DMS53 (cell line): ENCODE results near the gene MAP3K12.
"Not testable (repeated sequence)": the region's sequence is repeated elsewhere in the genome, so short reads cannot be mapped to it uniquely, and the experiment has no call there.

Experiments
- DNase-seq: peaks from one replicate; lab custom pipeline; 2025; lab: John Stamatoyannopoulos, UW

MAP3K12 gene

GRCh38 chr12:53468282-53468681 is 31.0 kb downstream of the MAP3K12 start:
- DNase-seq = no peak

DNA sequence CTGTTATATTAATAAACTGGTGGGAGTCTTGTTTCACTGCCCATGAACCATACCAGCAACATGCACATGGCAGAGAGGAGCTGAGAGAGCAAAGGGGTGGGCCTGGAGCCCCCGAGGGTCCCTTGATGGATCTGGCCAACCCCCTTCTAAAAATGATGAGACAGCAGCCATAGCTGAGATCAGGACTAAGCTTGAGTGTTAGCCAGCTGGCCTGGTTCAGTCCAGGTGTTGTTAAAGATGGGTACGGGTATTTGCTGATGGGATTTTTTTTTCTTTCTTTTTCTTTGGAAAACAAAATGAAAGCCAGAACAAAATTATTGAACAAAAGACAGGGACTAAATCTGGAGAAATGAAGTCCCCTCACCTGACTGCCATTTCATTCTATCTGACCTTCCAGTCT is 31.4 kb downstream of the MAP3K12 start:
- DNase-seq = no peak

- no peak for DNase-seq
Observed at GRCh38 chr12:53467082-53467481, 32.2 kb downstream of the MAP3K12 start.

GRCh38 chr12:53466640-53467039 is 32.6 kb downstream of the MAP3K12 start:
- DNase-seq = peak; percentile 28

DNA sequence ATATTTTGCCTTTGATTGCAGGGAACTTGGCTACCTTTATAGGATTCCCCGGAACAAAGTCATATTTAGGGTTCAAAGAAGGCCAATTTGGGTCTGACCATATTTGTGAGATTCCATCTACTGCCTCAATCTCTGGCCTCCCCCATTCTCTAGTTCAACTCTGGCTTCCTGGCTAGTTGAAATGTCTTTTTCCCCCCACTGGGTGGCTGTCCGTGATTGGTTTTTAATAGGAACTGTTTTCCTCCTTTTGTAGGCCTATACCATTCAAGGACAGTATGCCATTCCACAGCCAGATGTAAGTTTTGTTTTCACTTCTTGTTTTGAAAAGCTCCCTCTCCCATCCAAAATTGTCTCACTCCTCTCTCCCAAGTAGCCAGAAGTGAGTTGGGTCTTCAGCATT is 33.6 kb downstream of the MAP3K12 start:
- DNase-seq = no peak

- no peak for DNase-seq
Observed at GRCh38 chr12:53464685-53465418, 34.4 kb downstream of the MAP3K12 start.

- no peak for DNase-seq
Observed at GRCh38 chr12:53463802-53464560, 35.3 kb downstream of the MAP3K12 start.

DNA sequence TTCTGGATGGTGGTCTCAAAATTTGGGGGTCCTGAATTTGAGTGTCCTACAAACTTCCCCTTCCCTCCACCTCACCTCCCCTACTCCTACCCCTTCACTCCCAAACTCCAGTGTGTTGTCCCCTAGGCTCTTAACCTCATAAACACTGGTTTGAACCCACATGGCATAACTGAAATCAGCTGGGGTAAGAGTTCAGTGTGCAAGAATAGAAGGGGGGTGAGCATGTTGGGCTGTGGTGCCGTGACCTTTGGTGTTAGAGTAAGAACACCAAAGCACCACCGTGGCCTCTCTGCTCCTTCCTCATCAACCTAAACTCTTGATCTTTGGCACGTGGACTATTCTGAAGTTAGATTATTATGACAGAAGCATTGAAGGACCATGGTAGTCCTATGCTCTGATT is 36.3 kb downstream of the MAP3K12 start:
- DNase-seq = no peak

DNA sequence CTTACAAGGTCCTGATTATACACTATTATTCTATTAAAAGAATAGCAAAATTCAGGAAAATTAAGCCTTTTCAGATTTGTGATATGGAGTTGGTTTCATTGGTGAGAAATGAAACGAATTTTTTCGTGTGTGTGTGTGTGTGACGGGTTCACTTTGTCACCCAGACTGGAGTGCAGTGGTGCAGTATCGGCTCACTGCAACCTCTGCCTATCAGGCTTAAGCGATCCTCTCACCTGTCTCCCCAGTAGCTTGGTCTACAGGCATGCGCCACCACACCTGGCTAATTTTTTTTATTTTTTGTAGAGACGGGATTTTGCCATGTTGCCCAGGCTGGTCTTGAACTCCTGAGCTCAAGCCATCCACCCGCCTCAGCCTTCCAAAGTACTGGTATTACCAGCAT is 37.7 kb downstream of the MAP3K12 start:
- DNase-seq = no peak

DNA sequence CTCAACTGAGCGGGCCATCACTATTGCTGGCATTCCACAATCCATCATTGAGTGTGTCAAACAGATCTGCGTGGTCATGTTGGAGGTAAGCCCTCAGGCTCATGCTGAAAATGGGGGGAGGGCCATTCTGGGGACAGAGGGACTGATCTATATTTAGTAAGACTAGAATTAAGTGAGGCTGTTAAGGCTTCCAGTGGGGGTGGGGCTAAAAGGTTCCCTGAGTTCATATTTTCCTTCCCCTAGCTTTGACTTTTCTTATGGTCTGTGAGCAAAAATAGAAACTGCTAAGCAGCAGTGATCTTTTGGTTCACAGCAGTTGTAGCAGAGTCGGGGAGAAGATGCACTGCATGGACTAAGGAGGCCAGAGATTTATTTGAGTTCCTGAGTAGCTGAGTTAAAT is 38.2 kb downstream of the MAP3K12 start:
- no peak for DNase-seq

DNA sequence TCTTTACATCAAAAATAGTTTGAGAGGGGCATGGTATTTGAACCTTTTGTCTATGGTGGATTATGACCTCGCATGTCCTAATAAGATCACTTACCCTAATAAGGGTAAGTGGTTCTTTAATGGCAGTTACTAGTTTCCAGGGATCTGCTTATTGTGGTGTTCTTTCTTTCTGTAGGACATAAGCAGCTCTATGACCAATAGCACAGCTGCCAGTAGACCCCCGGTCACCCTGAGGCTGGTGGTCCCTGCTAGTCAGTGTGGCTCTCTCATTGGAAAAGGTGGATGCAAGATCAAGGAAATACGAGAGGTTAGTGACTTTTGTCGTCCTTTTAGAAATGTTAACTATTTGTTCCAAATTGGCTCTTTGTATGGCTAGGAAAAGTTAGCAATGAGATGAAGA is 40.2 kb downstream of the MAP3K12 start:
- no peak for DNase-seq

- no peak for DNase-seq
Observed at GRCh38 chr12:53456654-53457366, 42.4 kb downstream of the MAP3K12 start.

- DNase-seq = no peak
Observed at GRCh38 chr12:53454707-53455106, 44.6 kb downstream of the MAP3K12 start.

- DNase-seq = no peak
Observed at GRCh38 chr12:53453953-53454640, 45.2 kb downstream of the MAP3K12 start.

DNA sequence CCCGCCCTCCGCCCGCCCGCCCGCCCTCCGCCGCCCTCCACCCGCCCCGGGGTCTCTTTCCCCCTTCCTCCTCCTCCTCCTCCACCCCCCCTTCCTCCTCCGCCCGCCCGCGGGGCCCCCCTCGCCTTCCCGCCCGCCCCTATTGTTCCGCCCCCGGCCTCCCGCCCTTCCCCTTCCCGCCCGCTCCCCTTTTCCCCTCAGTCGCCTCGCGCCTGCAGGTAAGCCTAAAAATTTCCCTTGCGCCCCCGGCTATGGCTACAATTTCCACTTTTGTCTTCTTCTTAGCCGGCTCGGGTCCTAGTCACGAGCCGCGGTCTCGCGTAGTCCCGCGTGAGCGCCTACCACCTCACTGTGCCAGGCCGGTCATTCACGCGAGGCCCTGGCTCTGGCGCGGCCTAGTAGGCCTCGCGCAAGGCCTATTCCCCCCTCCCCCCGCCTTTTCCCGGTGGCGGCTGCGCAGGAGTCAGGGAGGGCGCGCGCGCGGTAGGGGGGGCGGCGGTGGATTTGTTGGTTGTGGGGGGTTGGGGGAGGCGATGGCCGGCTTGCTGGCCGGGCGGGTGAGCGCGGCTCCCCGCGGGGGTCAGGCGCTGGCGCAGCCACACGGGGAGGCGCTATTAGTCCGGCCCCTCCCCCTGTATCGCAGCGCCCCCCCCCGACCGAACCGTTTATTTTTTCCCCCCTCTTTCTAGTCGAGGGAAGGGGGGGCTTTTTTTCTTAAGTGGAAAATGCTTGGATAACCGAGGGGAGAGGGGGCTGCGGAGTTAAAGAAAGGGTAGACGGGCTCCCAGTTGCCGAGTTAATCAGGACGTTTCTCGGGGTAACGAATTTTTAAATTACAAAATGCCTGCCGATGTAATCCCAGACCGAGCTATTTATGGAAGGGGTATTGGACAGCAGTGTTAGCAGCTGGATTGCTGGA is 46.8 kb downstream of the MAP3K12 start:
- peak; percentile 90 for DNase-seq

GRCh38 chr12:53451661-53452158 is 47.5 kb downstream of the MAP3K12 start, which contains the start of gene PCBP2:
PCBP2 (plus strand) TSS chr12:53452102; CDS start chr12:53454801, 2,699 bp downstream.
- peak; percentile 100 for DNase-seq

DNA sequence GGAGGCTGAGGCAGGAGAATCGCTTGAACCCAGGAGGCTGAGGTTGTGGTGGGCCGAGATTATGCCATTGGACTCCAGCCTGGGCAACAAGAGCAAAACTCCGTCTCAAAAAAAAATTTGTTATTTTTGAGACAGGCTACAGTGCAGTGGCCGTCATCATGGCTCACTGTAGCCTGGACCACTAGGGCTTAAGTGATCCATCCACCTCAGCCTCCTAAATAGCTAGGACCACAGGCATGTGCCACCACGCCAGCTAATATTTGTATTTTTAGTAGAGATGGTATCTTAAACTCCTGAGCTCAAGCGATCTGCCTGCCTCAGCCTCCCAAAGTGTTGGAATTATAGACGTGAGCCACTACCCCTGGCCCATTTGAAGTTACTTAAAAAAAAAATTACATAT is 48.3 kb downstream of the MAP3K12 start:
- DNase-seq = no peak

DNA sequence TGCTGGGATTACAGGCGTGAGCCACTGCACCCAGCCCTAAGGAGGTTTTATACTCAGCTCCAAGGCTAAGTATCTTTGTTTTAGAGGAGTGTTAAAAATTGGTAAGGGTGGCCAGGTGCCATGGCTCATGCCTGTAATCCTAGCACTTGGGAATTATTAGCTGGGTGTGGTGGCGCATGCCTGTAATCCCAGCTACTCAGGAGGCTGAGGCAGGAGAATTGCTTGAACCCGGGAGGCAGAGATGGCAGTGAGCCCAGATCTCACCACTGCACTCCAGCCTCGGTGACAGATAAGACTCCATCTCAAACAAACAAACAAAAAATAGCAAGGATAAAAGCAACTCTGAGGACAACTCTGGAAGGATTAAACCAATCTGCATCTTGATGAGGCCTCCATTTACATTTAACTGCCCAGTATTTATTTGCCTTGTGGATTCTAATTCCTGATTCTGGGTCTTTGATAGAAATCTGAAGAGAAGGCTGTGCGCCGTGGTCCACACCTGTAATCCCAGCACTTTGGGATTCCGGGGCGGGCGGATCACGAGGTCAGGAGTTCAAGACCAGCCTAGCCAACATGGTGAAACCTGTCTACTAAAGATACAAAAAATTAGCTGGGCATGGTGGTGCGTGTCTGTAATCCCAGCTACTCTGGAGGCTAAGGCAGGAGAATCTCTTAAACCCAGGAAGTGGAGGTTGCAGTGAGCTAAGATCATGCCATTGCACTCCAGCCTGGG is 54.5 kb downstream of the MAP3K12 start:
- not testable (repeated sequence) for DNase-seq

DNA sequence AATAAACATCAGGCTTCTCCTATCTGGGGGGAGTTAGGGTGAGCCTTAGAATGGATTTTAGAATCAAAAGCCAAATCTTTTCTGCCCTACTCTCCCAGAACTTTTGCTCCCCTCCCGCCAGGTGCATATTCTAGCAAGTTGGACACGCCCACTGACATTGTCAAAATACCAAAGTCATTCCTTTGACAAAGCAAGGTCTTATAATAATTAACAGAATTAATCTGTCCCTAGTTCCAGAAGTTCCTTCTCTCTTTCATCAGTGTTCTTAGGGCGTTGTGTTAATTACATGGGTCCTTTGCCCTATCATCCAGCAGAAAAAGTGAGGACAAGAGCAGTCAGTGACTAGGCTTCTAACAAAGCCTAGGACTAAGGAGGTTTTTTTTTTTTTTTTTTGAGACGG is 55.3 kb downstream of the MAP3K12 start:
- no peak for DNase-seq
